PFSK-1 (cell line): Measurements from ENCODE around the gene ATP5PO.

Experiments
- FOXP2 ChIP-seq: optimal IDR thresholded peaks from 2 replicates; pipeline ENCODE3; 2011; ENCODE audit warnings: borderline replicate concordance, control low read depth, inconsistent platforms; ENCODE audit not compliant: insufficient read depth; ENCODE audit errors: extremely low read length, extremely low read depth
- POLR2AphosphoS5 ChIP-seq: IDR thresholded peaks from 2 replicates; pipeline ENCODE4 v1.6.1; 2012; ENCODE audit warnings: low read depth, mild to moderate bottlenecking, control low read depth, low read length, moderate library complexity
- SIN3A ChIP-seq: IDR thresholded peaks from 2 replicates; pipeline ENCODE4 v1.6.1; 2012; ENCODE audit warnings: mild to moderate bottlenecking, low read length, moderate library complexity, borderline replicate concordance; ENCODE audit not compliant: insufficient read depth
- TAF1 ChIP-seq: IDR thresholded peaks from 2 replicates; pipeline ENCODE4 v1.6.1; 2012; ENCODE audit warnings: low read length, control low read depth, borderline replicate concordance; ENCODE audit not compliant: insufficient read depth
- TF ChIP-seq, protein P1 (sequence below), 2 experiments: IDR thresholded peaks; 2 replicates each; pipeline versions ENCODE4 v1.6.1 to v1.8.0; 2011 to 2012; ENCODE audit warnings: low read depth in 2 of 2, low read length in 2 of 2, control low read depth in 1 of 2, inconsistent platforms in 1 of 2, mild to moderate bottlenecking in 1 of 2, moderate library complexity in 1 of 2; ENCODE audit not compliant: insufficient read depth in 1 of 2

Gene ATP5PO

DNA sequence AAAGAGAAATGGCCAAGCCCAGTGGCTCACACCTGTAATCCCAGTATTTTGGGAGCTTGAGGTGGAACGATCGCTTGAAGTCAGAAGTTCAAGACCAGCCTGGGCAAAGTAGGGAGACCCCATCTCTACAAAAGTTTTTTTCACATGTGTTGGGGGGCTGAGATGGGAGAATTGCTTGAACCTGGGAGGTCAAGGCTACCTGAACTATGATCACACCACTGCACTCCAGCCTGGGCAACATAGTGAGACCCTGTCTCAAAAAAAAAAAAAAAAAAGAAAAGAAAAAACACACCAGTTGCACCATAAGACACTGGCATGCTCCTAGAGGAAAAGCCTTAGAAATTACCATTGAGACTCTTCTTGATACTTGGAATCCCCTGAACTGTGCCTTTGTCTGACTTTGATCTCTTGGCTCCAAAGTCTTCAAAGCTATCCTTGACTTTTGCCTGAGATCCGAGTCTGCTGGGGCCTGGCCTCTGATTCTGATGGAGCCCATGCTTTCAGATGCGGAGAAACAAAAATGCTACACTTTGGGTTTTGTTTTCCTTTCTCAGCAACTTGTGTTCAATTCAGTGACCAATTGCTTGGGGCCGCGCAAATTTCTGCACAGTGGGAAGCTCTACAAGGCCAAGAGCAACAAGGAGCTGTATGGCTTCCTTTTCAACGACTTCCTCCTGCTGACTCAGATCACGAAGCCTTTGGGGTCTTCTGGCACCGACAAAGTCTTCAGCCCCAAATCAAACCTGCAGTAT lies 33.7 kb downstream of the ATP5PO start:
- TF ChIP-seq TAF1 (no peak), SIN3A (no peak), POLR2AphosphoS5 (no peak), FOXP2 (no peak)
- TF ChIP-seq, protein P1, sequence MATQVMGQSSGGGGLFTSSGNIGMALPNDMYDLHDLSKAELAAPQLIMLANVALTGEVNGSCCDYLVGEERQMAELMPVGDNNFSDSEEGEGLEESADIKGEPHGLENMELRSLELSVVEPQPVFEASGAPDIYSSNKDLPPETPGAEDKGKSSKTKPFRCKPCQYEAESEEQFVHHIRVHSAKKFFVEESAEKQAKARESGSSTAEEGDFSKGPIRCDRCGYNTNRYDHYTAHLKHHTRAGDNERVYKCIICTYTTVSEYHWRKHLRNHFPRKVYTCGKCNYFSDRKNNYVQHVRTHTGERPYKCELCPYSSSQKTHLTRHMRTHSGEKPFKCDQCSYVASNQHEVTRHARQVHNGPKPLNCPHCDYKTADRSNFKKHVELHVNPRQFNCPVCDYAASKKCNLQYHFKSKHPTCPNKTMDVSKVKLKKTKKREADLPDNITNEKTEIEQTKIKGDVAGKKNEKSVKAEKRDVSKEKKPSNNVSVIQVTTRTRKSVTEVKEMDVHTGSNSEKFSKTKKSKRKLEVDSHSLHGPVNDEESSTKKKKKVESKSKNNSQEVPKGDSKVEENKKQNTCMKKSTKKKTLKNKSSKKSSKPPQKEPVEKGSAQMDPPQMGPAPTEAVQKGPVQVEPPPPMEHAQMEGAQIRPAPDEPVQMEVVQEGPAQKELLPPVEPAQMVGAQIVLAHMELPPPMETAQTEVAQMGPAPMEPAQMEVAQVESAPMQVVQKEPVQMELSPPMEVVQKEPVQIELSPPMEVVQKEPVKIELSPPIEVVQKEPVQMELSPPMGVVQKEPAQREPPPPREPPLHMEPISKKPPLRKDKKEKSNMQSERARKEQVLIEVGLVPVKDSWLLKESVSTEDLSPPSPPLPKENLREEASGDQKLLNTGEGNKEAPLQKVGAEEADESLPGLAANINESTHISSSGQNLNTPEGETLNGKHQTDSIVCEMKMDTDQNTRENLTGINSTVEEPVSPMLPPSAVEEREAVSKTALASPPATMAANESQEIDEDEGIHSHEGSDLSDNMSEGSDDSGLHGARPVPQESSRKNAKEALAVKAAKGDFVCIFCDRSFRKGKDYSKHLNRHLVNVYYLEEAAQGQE (IDR thresholded peaks at IDR 0.05; ENCODE audit: insufficient read depth in 1 of 2, low read depth in 2 of 2, low read length in 2 of 2): no peak

DNA sequence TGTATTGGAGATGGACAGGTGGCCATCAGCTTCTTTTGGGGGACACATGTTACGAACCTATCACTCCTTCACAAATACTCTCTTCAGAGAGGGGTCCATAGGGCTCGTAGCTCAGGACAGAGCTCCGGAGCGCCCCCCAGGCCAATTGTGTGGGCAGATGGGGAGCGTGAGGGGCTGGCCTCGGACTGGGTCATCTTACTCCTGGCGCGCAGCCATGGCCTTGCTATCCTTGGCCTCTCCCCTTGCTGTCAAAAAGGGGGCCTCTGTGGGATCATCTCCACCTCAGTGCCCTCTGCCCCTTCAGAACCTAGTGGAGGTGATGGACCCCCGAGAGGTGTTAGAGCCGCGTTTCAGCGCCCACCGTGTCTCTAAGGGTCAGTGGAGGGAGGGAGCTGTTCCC lies 35.0 kb downstream of the ATP5PO start:
- TF ChIP-seq SIN3A: no peak
- TF ChIP-seq POLR2AphosphoS5: no peak
- TF ChIP-seq TAF1: no peak
- TF ChIP-seq, protein P1 (IDR thresholded peaks at IDR 0.05; ENCODE audit: insufficient read depth in 1 of 2, low read depth in 2 of 2, low read length in 2 of 2): no peak
- no peak for TF ChIP-seq FOXP2

DNA sequence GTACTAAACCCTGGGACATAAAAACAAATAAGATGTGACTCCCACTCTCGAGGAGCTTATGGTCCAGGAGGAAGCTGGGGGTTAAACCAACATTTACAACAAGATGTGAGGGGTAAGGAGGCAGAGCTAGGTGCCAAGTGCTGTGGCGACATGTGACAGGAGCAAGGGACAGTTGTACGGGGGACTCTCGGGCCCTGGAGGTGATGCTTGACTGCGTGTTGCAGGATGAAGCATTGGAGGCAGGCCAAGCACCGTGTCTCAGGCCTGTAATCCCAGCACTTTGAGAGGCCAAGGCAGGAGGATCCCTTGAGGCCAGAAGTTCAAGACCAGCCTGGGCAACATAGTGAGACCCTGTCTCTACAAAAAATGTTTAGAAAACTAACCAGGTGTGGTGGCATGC lies 36.8 kb downstream of the ATP5PO start:
- TF ChIP-seq SIN3A: no peak
- TF ChIP-seq FOXP2: no peak
- TF ChIP-seq TAF1: no peak
- TF ChIP-seq, protein P1 (IDR thresholded peaks at IDR 0.05; ENCODE audit: insufficient read depth in 1 of 2, low read depth in 2 of 2, low read length in 2 of 2): no peak
- no peak for TF ChIP-seq POLR2AphosphoS5

DNA sequence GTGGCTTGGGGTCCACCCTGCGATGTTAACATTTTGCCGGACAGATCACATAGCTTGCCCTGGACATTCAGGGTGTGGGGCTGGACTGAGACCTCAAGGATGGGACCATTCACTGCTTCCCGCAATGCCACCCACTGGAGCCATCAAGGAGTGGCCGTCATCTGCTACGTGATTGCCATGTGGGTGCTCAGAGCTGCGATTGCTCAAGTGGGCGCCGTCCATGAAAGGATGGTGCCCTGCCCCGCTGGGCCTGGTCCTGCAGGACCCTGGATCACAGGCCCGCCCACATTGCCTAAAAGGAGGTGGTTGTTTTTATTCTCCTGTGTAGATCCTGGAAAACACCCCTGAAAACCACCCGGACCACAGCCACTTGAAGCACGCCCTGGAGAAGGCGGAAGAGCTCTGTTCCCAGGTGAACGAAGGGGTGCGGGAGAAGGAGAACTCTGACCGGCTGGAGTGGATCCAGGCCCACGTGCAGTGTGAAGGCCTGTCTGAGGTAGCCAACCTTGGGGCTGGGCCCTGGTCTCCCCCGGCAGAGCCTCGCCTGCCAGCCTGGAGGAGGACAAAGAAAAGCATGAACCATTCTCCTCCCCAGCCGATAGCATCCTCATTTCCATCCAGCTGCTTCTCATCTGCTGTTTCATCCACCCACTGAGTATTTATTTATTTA lies 40.4 kb downstream of the ATP5PO start:
- TF ChIP-seq POLR2AphosphoS5: no peak
- no peak for TF ChIP-seq SIN3A
- TF ChIP-seq FOXP2: no peak
- TF ChIP-seq, protein P1 (IDR thresholded peaks at IDR 0.05; ENCODE audit: insufficient read depth in 1 of 2, low read depth in 2 of 2, low read length in 2 of 2): no peak
- no peak for TF ChIP-seq TAF1
